ENCODE data around the gene SNX1.

The SNX1 gene

GRCh38 chr15:64180235-64180824, 84.5 kb downstream of the SNX1 start:
- DNase-seq (ENCODE audit: low read depth): no peak
- no peak for TF ChIP-seq CTCF (IDR thresholded peaks at IDR 0.05; ENCODE audit: low read length, missing control alignments)
- no peak overlapping the region for H3K4me3 ChIP-seq (replicated peaks; ENCODE audit: low read depth, low read length)

GRCh38 chr15:64182859-64183370, 87.1 kb downstream of the SNX1 start:
- DNase-seq (ENCODE audit: low read depth): no peak
- no peak for TF ChIP-seq CTCF (IDR thresholded peaks at IDR 0.05; ENCODE audit: low read length, missing control alignments)
- H3K4me3 ChIP-seq (replicated peaks; ENCODE audit: low read depth, low read length): no peak overlapping the region

GRCh38 chr15:64185146-64185911, 89.5 kb downstream of the SNX1 start:
- no peak overlapping the region for H3K4me3 ChIP-seq (replicated peaks; ENCODE audit: low read depth, low read length)
- no peak for TF ChIP-seq CTCF (IDR thresholded peaks at IDR 0.05; ENCODE audit: low read length, missing control alignments)

GRCh38 chr15:64187396-64188191, 91.8 kb downstream of the SNX1 start:
- H3K4me3 ChIP-seq (replicated peaks; ENCODE audit: low read depth, low read length): no peak overlapping the region
- TF ChIP-seq CTCF (IDR thresholded peaks at IDR 0.05; ENCODE audit: low read length, missing control alignments): no peak
- DNase-seq (ENCODE audit: low read depth): no peak

More at GRCh38 chr15:64185146-64185911, 89.5 kb downstream of the SNX1 start:
- no peak for DNase-seq (ENCODE audit: low read depth)

Measured in fibroblast of pulmonary artery (primary cell).